ENCODE results near the gene ST8SIA4.

The ST8SIA4 gene

GRCh38 chr5:100903039-100903887 is at the start of gene ST8SIA4:
TSS of gene ST8SIA4 (minus strand) at chr5:100903282. CDS start at chr5:100902955, 327 bp downstream.
- DNase-seq, result peak; percentile 92

- DNase-seq, result no peak
These were observed 47.9 kb upstream of the ST8SIA4 start for GRCh38 chr5:100950985-100951384.

GRCh38 chr5:100913298-100913697 is 10.2 kb upstream of the ST8SIA4 start:
- DNase-seq, result no peak

GRCh38 chr5:100909034-100909433 is 6.0 kb upstream of the ST8SIA4 start:
- DNase-seq, result no peak

GRCh38 chr5:100905259-100905914 is 2.3 kb upstream of the ST8SIA4 start:
- DNase-seq, result peak; percentile 11

- DNase-seq, result peak; percentile 65
These were observed 1.3 kb upstream of the ST8SIA4 start for GRCh38 chr5:100904259-100904861.

- DNase-seq, result peak; percentile 52
These were observed 543 bp downstream of the ST8SIA4 start for GRCh38 chr5:100902440-100903038.

- peak; percentile 65 for DNase-seq
These were observed 1.2 kb downstream of the ST8SIA4 start for GRCh38 chr5:100901821-100902341.

- peak; percentile 95 for DNase-seq
These were observed 2.0 kb downstream of the ST8SIA4 start for GRCh38 chr5:100900796-100901781.

GRCh38 chr5:100900142-100900795 is 2.8 kb downstream of the ST8SIA4 start:
- DNase-seq, result peak; percentile 69

GRCh38 chr5:100899675-100900074 is 3.4 kb downstream of the ST8SIA4 start:
- DNase-seq, result no peak

- DNase-seq, result no peak
These were observed 4.4 kb downstream of the ST8SIA4 start for GRCh38 chr5:100898504-100899346.

- DNase-seq, result no peak
These were observed 7.0 kb downstream of the ST8SIA4 start for GRCh38 chr5:100896054-100896453.

GRCh38 chr5:100890461-100891008 is 12.5 kb downstream of the ST8SIA4 start:
- no peak for DNase-seq

- no peak for DNase-seq
These were observed 13.2 kb downstream of the ST8SIA4 start for GRCh38 chr5:100889896-100890295.

- no peak for DNase-seq
These were observed 13.8 kb downstream of the ST8SIA4 start for GRCh38 chr5:100889165-100889743.

GRCh38 chr5:100877274-100877673 is 25.8 kb downstream of the ST8SIA4 start:
- no peak for DNase-seq

GRCh38 chr5:100872408-100873190 is 30.5 kb downstream of the ST8SIA4 start:
- DNase-seq, result peak; percentile 50

Measured in stimulated activated CD4-positive, alpha-beta T cell treated with anti-CD3 and anti-CD28 coated beads, Interleukin-4, amount 100 ng/mL, for 24 hours (primary cell).